Loucy (cell line): ENCODE data around the gene ATG13.

Experiments
- H2AFZ ChIP-seq: fragments of 200-600 bp; sonication (generic); 2 replicates; pipeline ENCODE4 v1.6.0; 2016; ENCODE audit warnings: antibody characterized with exemption, mild to moderate bottlenecking, low read length, moderate library complexity
- H3F3A ChIP-seq: fragments of 200-600 bp; 2 replicates; pipeline ENCODE4 v1.6.0; 2016; ENCODE audit warnings: antibody characterized with exemption, low read depth, mild to moderate bottlenecking
- H3K27me3 ChIP-seq: fragments of 200-600 bp; sonication (generic); 2 replicates; pipeline ENCODE4 v1.6.1; 2014; ENCODE audit warnings: low read length, mild to moderate bottlenecking; ENCODE audit not compliant: insufficient read depth, poor library complexity, severe bottlenecking
- H3K36me3 ChIP-seq: fragments of 200-600 bp; sonication (generic); 2 replicates; pipeline ENCODE4 v1.6.1; 2016; ENCODE audit warnings: low read length; ENCODE audit not compliant: insufficient read depth
- H3K4me1 ChIP-seq: fragments of 200-600 bp; sonication (generic); 2 replicates; pipeline ENCODE4 v1.5.1; 2014; ENCODE audit warnings: low read length, mild to moderate bottlenecking; ENCODE audit not compliant: insufficient read depth, poor library complexity, severe bottlenecking
- H3K4me2 ChIP-seq: fragments of 200-600 bp; sonication (generic); 2 replicates; pipeline ENCODE4 v1.6.0; 2014; ENCODE audit warnings: antibody characterized with exemption, low read length, low read depth, mild to moderate bottlenecking; ENCODE audit not compliant: poor library complexity, severe bottlenecking
- H3K4me3 ChIP-seq: fragments of 200-600 bp; sonication (generic); 2 replicates; pipeline ENCODE4 v1.5.1; 2014; ENCODE audit warnings: low read length, mild to moderate bottlenecking, mixed read lengths; ENCODE audit not compliant: poor library complexity, severe bottlenecking
- H3K79me2 ChIP-seq: fragments of 200-600 bp; sonication (generic); 2 replicates; pipeline ENCODE4 v1.6.1; 2014; ENCODE audit warnings: low read length; ENCODE audit not compliant: insufficient read depth
- H3K9ac ChIP-seq: fragments of 200-600 bp; sonication (generic); 2 replicates; pipeline ENCODE4 v1.6.0; 2014; ENCODE audit warnings: mild to moderate bottlenecking, low read depth, low read length, moderate library complexity; ENCODE audit not compliant: poor library complexity, severe bottlenecking
- H3K9me2 ChIP-seq: fragments of 200-600 bp; sonication (generic); replicated peaks from 2 replicates; pipeline ENCODE4 v1.6.1; 2016; ENCODE audit warnings: low read depth, low read length, mixed read lengths
- H3K9me3 ChIP-seq: fragments of 200-600 bp; sonication (generic); 2 replicates; pipeline ENCODE4 v1.6.1; 2014; ENCODE audit warnings: mild to moderate bottlenecking, antibody characterized with exemption, low read length, low read depth; ENCODE audit not compliant: insufficient read depth
- H4K20me1 ChIP-seq: fragments of 200-600 bp; sonication (generic); 2 replicates; pipeline ENCODE4 v1.6.0; 2014; ENCODE audit warnings: antibody characterized with exemption, low read length, mild to moderate bottlenecking; ENCODE audit not compliant: insufficient read depth, poor library complexity, severe bottlenecking
- CTCF ChIP-seq: fragments of 200-600 bp; sonication (generic); conservative IDR thresholded peaks from 2 replicates; pipeline ENCODE4 v1.5.1; 2014; ENCODE audit warnings: mild to moderate bottlenecking, antibody characterized with exemption, low read length
- EZH2phosphoT487 ChIP-seq: fragments of 200-600 bp; IDR thresholded peaks from 2 replicates; pipeline ENCODE4 v1.6.1; 2018; ENCODE audit warnings: antibody characterized with exemption, mild to moderate bottlenecking, moderate library complexity, borderline replicate concordance

Gene ATG13

GRCh38 chr11:46617134-46617971 lies at the start of gene ATG13, which contains the start of gene HARBI1:
ATG13 (plus strand) TSS chr11:46617553; CDS start chr11:46644292, 26,739 bp downstream.
HARBI1 (minus strand) TSS chr11:46617227; CDS start chr11:46616237, 990 bp downstream.
- Histone ChIP-seq H3K9me3 (no peaks in the 10 kb centered on the region), H4K20me1 (peaks cover 14% of the 10 kb centered on the region), H3F3A (no peaks in the 10 kb centered on the region), H3K4me3 (peak within 1 kb of the TSS; percentile 84), H3K27me3 (no peaks in the 10 kb centered on the region), H2AFZ (peak within 1 kb of the TSS; percentile 91), H3K79me2 (peaks cover 48% of the 10 kb centered on the region), H3K4me2 (peak within 1 kb of the TSS; percentile 97), H3K9ac (peak within 1 kb of the TSS; percentile 73), H3K36me3 (no peaks in the 10 kb centered on the region; the same call in 1 of the 2 replicates), H3K9me2 (no peaks in the 10 kb centered on the region), H3K4me1 (peaks cover 18% of the 10 kb centered on the region)
- TF ChIP-seq CTCF (peak; percentile 78), EZH2phosphoT487 (no peak)

GRCh38 chr11:46570790-46571398 lies 46.5 kb upstream of the ATG13 start:
- Histone ChIP-seq H3K9me2 (no peaks in the 10 kb centered on the region), H2AFZ (no peak overlapping the region), H4K20me1 (peaks cover 5% of the 10 kb centered on the region), H3F3A (no peaks in the 10 kb centered on the region; the same call in 1 of the 2 replicates), H3K9me3 (0 out of 2 replicates have a peak, but pooled peaks cover 3% of the 10 kb centered on the region), H3K36me3 (0 out of 2 replicates have a peak, but pooled peaks cover 3% of the 10 kb centered on the region), H3K27me3 (no peaks in the 10 kb centered on the region), H3K4me1 (peaks cover 6% of the 10 kb centered on the region), H3K79me2 (peaks cover 77% of the 10 kb centered on the region), H3K4me3 (no peak overlapping the region), H3K4me2 (no peak overlapping the region), H3K9ac (no peak overlapping the region)
- TF ChIP-seq EZH2phosphoT487 (no peak), CTCF (no peak)

- H3K9me2 ChIP-seq = no peaks in the 10 kb centered on the region
- H3K4me3 ChIP-seq = no peak overlapping the region
- H3K9me3 ChIP-seq = 0 out of 2 replicates have a peak, but pooled peaks cover 3% of the 10 kb centered on the region
- no peaks in the 10 kb centered on the region; the same call in 1 of the 2 replicates for H3F3A ChIP-seq
- no peak overlapping the region for H2AFZ ChIP-seq
- H3K4me2 ChIP-seq = no peak overlapping the region
- TF ChIP-seq CTCF (no peak), EZH2phosphoT487 (no peak)
- 0 out of 2 replicates have a peak, but pooled peaks cover 3% of the 10 kb centered on the region for H3K36me3 ChIP-seq
- H4K20me1 ChIP-seq = peaks cover 24% of the 10 kb centered on the region
- H3K27me3 ChIP-seq = no peaks in the 10 kb centered on the region
- peaks cover 79% of the 10 kb centered on the region for H3K79me2 ChIP-seq
- H3K4me1 ChIP-seq = peaks cover 6% of the 10 kb centered on the region
- H3K9ac ChIP-seq = no peak overlapping the region
Observed at GRCh38 chr11:46574656-46575055, 42.7 kb upstream of the ATG13 start.
